OCI-LY1 (cell line): ENCODE results near the gene TBC1D10A.
A peak's percentile ranks its signal among the peaks of the same experiment; 100 is the strongest.

Experiments
- H2AFZ ChIP-seq: fragments of 200-600 bp; sonication (generic), shearing (Covaris generic); 2 replicates; pipeline ENCODE4 v1.6.0; 2014; ENCODE audit warnings: antibody characterized with exemption, mild to moderate bottlenecking, low read length
- H3F3A ChIP-seq: fragments of 200-600 bp; sonication (generic), shearing (Covaris generic); 2 replicates; pipeline ENCODE4 v1.6.0; 2014; ENCODE audit warnings: mild to moderate bottlenecking, antibody characterized with exemption, low read length, moderate library complexity; ENCODE audit not compliant: insufficient read depth
- H3K27ac ChIP-seq: fragments of 200-600 bp; sonication (generic); 2 replicates; pipeline ENCODE4 v1.5.1; 2014; ENCODE audit warnings: low read length, mixed run types, mild to moderate bottlenecking, low read depth; ENCODE audit not compliant: poor library complexity, severe bottlenecking
- H3K27me3 ChIP-seq: fragments of 200-600 bp; sonication (generic); 2 replicates; pipeline ENCODE4 v1.6.0; 2014; ENCODE audit warnings: antibody characterized with exemption, mild to moderate bottlenecking, low read length, moderate library complexity; ENCODE audit not compliant: insufficient read depth
- H3K36me3 ChIP-seq: fragments of 200-600 bp; sonication (generic); 2 replicates; pipeline ENCODE4 v1.6.1; 2014; ENCODE audit warnings: mild to moderate bottlenecking, antibody characterized with exemption, low read length, moderate library complexity, mixed read lengths; ENCODE audit not compliant: insufficient read depth
- H3K4me1 ChIP-seq: fragments of 200-600 bp; sonication (generic); 2 replicates; pipeline ENCODE4 v1.5.1; 2014; ENCODE audit warnings: mild to moderate bottlenecking, low read length, moderate library complexity; ENCODE audit not compliant: insufficient read depth, severe bottlenecking
- H3K4me2 ChIP-seq: fragments of 200-600 bp; sonication (generic), shearing (Covaris generic); 2 replicates; pipeline ENCODE4 v1.6.1; 2014; ENCODE audit warnings: low read length
- H3K4me3 ChIP-seq: fragments of 200-600 bp; sonication (generic); 2 replicates; pipeline ENCODE4 v1.5.1; 2014; ENCODE audit warnings: low read length, low read depth, mild to moderate bottlenecking, mixed read lengths; ENCODE audit not compliant: poor library complexity, severe bottlenecking
- H3K79me2 ChIP-seq: fragments of 200-600 bp; shearing (Covaris generic); 2 replicates; pipeline ENCODE4 v1.6.1; 2016; ENCODE audit warnings: mixed run types, low read length, mixed read lengths; ENCODE audit not compliant: insufficient read depth
- H3K9ac ChIP-seq: fragments of 200-600 bp; sonication (generic), shearing (Covaris generic); 2 replicates; pipeline ENCODE4 v1.6.1; 2014; ENCODE audit warnings: mild to moderate bottlenecking, low read length, mixed read lengths
- H3K9me2 ChIP-seq: fragments of 200-600 bp; sonication (generic), shearing (Covaris generic); 2 replicates; pipeline ENCODE4 v1.6.1; 2014; ENCODE audit warnings: low read depth, mild to moderate bottlenecking, low read length, mixed read lengths
- H3K9me3 ChIP-seq: fragments of 200-600 bp; shearing (Covaris generic); 2 replicates; pipeline ENCODE4 v1.6.1; 2014; ENCODE audit warnings: low read length, mixed read lengths
- H4K20me1 ChIP-seq: fragments of 200-600 bp; sonication (generic), shearing (Covaris generic); 2 replicates; pipeline ENCODE4 v1.6.0; 2016; ENCODE audit warnings: mild to moderate bottlenecking, low read length; ENCODE audit not compliant: insufficient read depth
- CTCF ChIP-seq: fragments of 200-600 bp; sonication (generic), shearing (Covaris generic); IDR thresholded peaks from 2 replicates; pipeline ENCODE4 v1.5.1; 2017; ENCODE audit warnings: mild to moderate bottlenecking, antibody characterized with exemption, low read length, moderate library complexity, mixed read lengths
- EZH2 ChIP-seq: fragments of 200-600 bp; sonication (generic), shearing (Covaris generic); IDR thresholded peaks from 2 replicates; pipeline ENCODE4 v1.8.0; 2017; ENCODE audit warnings: borderline replicate concordance, mixed run types, mild to moderate bottlenecking, antibody characterized with exemption, low read length, moderate library complexity, mixed read lengths

Gene TBC1D10A

GRCh38 chr22:30357236-30357570, 30.5 kb upstream of the TBC1D10A start:
- TF ChIP-seq CTCF (no peak), EZH2 (no peak)
- H3K4me3 ChIP-seq = peak overlapping the region; percentile 85
- no peaks in the 10 kb centered on the region for H3F3A ChIP-seq
- peaks cover 18% of the 10 kb centered on the region for H3K36me3 ChIP-seq
- H3K79me2 ChIP-seq = peaks cover 20% of the 10 kb centered on the region
- no peak overlapping the region; the same call in 1 of the 2 replicates for H3K9ac ChIP-seq
- H3K9me2 ChIP-seq = no peaks in the 10 kb centered on the region
- H3K4me1 ChIP-seq = peaks cover 24% of the 10 kb centered on the region
- H3K27me3 ChIP-seq = no peaks in the 10 kb centered on the region
- H4K20me1 ChIP-seq = no peaks in the 10 kb centered on the region
- no peaks in the 10 kb centered on the region for H3K9me3 ChIP-seq
- no peak overlapping the region for H3K27ac ChIP-seq
- H2AFZ ChIP-seq = no peak overlapping the region
- H3K4me2 ChIP-seq = peak overlapping the region; percentile 89

- Histone ChIP-seq H3K9ac (peak within 1 kb of the TSS; percentile 89), H3K36me3 (peaks cover 24% of the 10 kb centered on the region), H3F3A (no peaks in the 10 kb centered on the region), H3K9me2 (no peaks in the 10 kb centered on the region), H3K9me3 (no peaks in the 10 kb centered on the region), H3K27ac (peak within 1 kb of the TSS; percentile 39), H3K4me2 (peak within 1 kb of the TSS; percentile 89), H2AFZ (no peak within 1 kb of the TSS), H3K79me2 (peaks cover 20% of the 10 kb centered on the region), H3K4me3 (peak within 1 kb of the TSS; percentile 85), H4K20me1 (no peaks in the 10 kb centered on the region), H3K27me3 (no peaks in the 10 kb centered on the region), H3K4me1 (peaks cover 24% of the 10 kb centered on the region)
- TF ChIP-seq CTCF = no peak
- TF ChIP-seq EZH2 = no peak
Measured at GRCh38 chr22:30356449-30357235, 29.9 kb upstream of the TBC1D10A start, which contains the start of the genes CCDC157 and SF3A1. TSS of gene CCDC157 (plus strand) at chr22:30357007. CDS start at chr22:30366001, 8,994 bp downstream. TSS of gene SF3A1 (minus strand) at chr22:30356894. CDS start at chr22:30356792, 102 bp downstream.

GRCh38 chr22:30354644-30355043, 27.9 kb upstream of the TBC1D10A start:
- H3K27me3 ChIP-seq = no peaks in the 10 kb centered on the region
- no peaks in the 10 kb centered on the region for H4K20me1 ChIP-seq
- no peaks in the 10 kb centered on the region for H3F3A ChIP-seq
- peak overlapping the region; percentile 89; the same call in 1 of the 2 replicates for H3K4me2 ChIP-seq
- H3K9me3 ChIP-seq = no peaks in the 10 kb centered on the region
- peak overlapping the region; percentile 85 for H3K4me3 ChIP-seq
- peak overlapping the region; percentile 14; the same call in 1 of the 2 replicates for H3K9ac ChIP-seq
- H3K9me2 ChIP-seq = no peaks in the 10 kb centered on the region
- H3K79me2 ChIP-seq = peaks cover 20% of the 10 kb centered on the region
- no peak overlapping the region for H2AFZ ChIP-seq
- H3K36me3 ChIP-seq = peaks cover 43% of the 10 kb centered on the region
- H3K4me1 ChIP-seq = peaks cover 24% of the 10 kb centered on the region
- H3K27ac ChIP-seq = no peak overlapping the region
- TF ChIP-seq EZH2 = no peak

- no peaks in the 10 kb centered on the region for H4K20me1 ChIP-seq
- H3K79me2 ChIP-seq = peaks cover 18% of the 10 kb centered on the region
- peaks cover 75% of the 10 kb centered on the region for H3K36me3 ChIP-seq
Measured at GRCh38 chr22:30351226-30351625, 24.5 kb upstream of the TBC1D10A start.

More at GRCh38 chr22:30351226-30351625, 24.5 kb upstream of the TBC1D10A start:
- Histone ChIP-seq H2AFZ (no peak overlapping the region), H3K27me3 (no peaks in the 10 kb centered on the region), H3K4me3 (no peak overlapping the region), H3K9me3 (no peaks in the 10 kb centered on the region), H3K4me2 (no peak overlapping the region), H3K9me2 (no peaks in the 10 kb centered on the region), H3K9ac (no peak overlapping the region), H3K27ac (no peak overlapping the region), H3F3A (no peaks in the 10 kb centered on the region), H3K4me1 (peaks cover 21% of the 10 kb centered on the region)
- no peak for TF ChIP-seq EZH2
- no peak for TF ChIP-seq CTCF
